Measurements from ENCODE around the gene DCLK1.

Gene DCLK1

GRCh38 chr13:35936246-35936978 lies 194.8 kb downstream of the DCLK1 start:
- DNase-seq (ENCODE audit: low spot score in 2 of 2) (no peak), ATAC-seq (replicated peaks; ENCODE audit: extremely low read depth, poor library complexity, severe bottlenecking) (no peak)
- Mint-ChIP-seq H3K36me3 (ENCODE audit: insufficient read depth) (no peaks in the 10 kb centered on the region), H3K27ac (ENCODE audit: low read depth) (no peak overlapping the region), H3K4me1 (no peaks in the 10 kb centered on the region), H3K27me3 (no peaks in the 10 kb centered on the region), H3K4me3 (no peak overlapping the region), H3K9me3 (peaks cover 13% of the 10 kb centered on the region)

GRCh38 chr13:35930665-35931631 lies 200.2 kb downstream of the DCLK1 start:
- Mint-ChIP-seq H3K9me3 (peaks cover 18% of the 10 kb centered on the region), H3K4me3 (no peak overlapping the region), H3K4me1 (no peaks in the 10 kb centered on the region), H3K27ac (ENCODE audit: low read depth) (no peak overlapping the region), H3K36me3 (ENCODE audit: insufficient read depth) (no peaks in the 10 kb centered on the region), H3K27me3 (no peaks in the 10 kb centered on the region)
- DNase-seq (ENCODE audit: low spot score in 2 of 2) (no peak), ATAC-seq (replicated peaks; ENCODE audit: extremely low read depth, poor library complexity, severe bottlenecking) (no peak)

- Mint-ChIP-seq H3K4me3 (no peak overlapping the region), H3K4me1 (no peaks in the 10 kb centered on the region), H3K27ac (ENCODE audit: low read depth) (no peak overlapping the region), H3K36me3 (ENCODE audit: insufficient read depth) (no peaks in the 10 kb centered on the region), H3K9me3 (peaks cover 6% of the 10 kb centered on the region), H3K27me3 (no peaks in the 10 kb centered on the region)
- ATAC-seq (replicated peaks; ENCODE audit: extremely low read depth, poor library complexity, severe bottlenecking) = no peak
- DNase-seq (ENCODE audit: low spot score in 2 of 2) = no peak
Measured at GRCh38 chr13:35927567-35928021, 203.6 kb downstream of the DCLK1 start.

- H3K9me3 Mint-ChIP-seq = peaks cover 10% of the 10 kb centered on the region
- no peaks in the 10 kb centered on the region for H3K36me3 Mint-ChIP-seq (ENCODE audit: insufficient read depth)
- H3K27me3 Mint-ChIP-seq = no peaks in the 10 kb centered on the region
- no peak overlapping the region for H3K27ac Mint-ChIP-seq (ENCODE audit: low read depth)
- ATAC-seq (replicated peaks; ENCODE audit: extremely low read depth, poor library complexity, severe bottlenecking) (no peak), DNase-seq (ENCODE audit: low spot score in 2 of 2) (no peak)
- no peak overlapping the region for H3K4me3 Mint-ChIP-seq
- H3K4me1 Mint-ChIP-seq = no peaks in the 10 kb centered on the region
Measured at GRCh38 chr13:35926859-35927530, 204.2 kb downstream of the DCLK1 start.

- ATAC-seq (replicated peaks; ENCODE audit: extremely low read depth, poor library complexity, severe bottlenecking) = no peak
- DNase-seq (ENCODE audit: low spot score in 2 of 2) = no peak
- Mint-ChIP-seq H3K36me3 (ENCODE audit: insufficient read depth) (no peaks in the 10 kb centered on the region), H3K9me3 (peaks cover 20% of the 10 kb centered on the region), H3K4me3 (no peak overlapping the region), H3K4me1 (no peaks in the 10 kb centered on the region), H3K27me3 (no peaks in the 10 kb centered on the region), H3K27ac (ENCODE audit: low read depth) (no peak overlapping the region)
Measured at GRCh38 chr13:35925669-35926068, 205.5 kb downstream of the DCLK1 start.

- Mint-ChIP-seq H3K27ac (ENCODE audit: low read depth) (no peak overlapping the region), H3K4me3 (no peak overlapping the region), H3K4me1 (no peaks in the 10 kb centered on the region), H3K36me3 (ENCODE audit: insufficient read depth) (no peaks in the 10 kb centered on the region), H3K27me3 (no peaks in the 10 kb centered on the region), H3K9me3 (peaks cover 23% of the 10 kb centered on the region)
- DNase-seq (ENCODE audit: low spot score in 2 of 2) (no peak), ATAC-seq (replicated peaks; ENCODE audit: extremely low read depth, poor library complexity, severe bottlenecking) (no peak)
Measured at GRCh38 chr13:35923347-35923746, 207.8 kb downstream of the DCLK1 start.

GRCh38 chr13:35920816-35921215 lies 210.4 kb downstream of the DCLK1 start:
- Mint-ChIP-seq H3K4me1 (no peaks in the 10 kb centered on the region), H3K27me3 (no peaks in the 10 kb centered on the region), H3K4me3 (no peak overlapping the region), H3K36me3 (ENCODE audit: insufficient read depth) (no peaks in the 10 kb centered on the region), H3K27ac (ENCODE audit: low read depth) (no peak overlapping the region), H3K9me3 (peaks cover 26% of the 10 kb centered on the region)
- no peak for DNase-seq (ENCODE audit: low spot score in 2 of 2)
- ATAC-seq (replicated peaks; ENCODE audit: extremely low read depth, poor library complexity, severe bottlenecking) = no peak

- H3K36me3 Mint-ChIP-seq (ENCODE audit: insufficient read depth) = no peaks in the 10 kb centered on the region
- no peaks in the 10 kb centered on the region for H3K27me3 Mint-ChIP-seq
- no peak for ATAC-seq (replicated peaks; ENCODE audit: extremely low read depth, poor library complexity, severe bottlenecking)
- no peak overlapping the region for H3K4me3 Mint-ChIP-seq
- H3K9me3 Mint-ChIP-seq = peaks cover 26% of the 10 kb centered on the region
- H3K27ac Mint-ChIP-seq (ENCODE audit: low read depth) = no peak overlapping the region
- H3K4me1 Mint-ChIP-seq = no peaks in the 10 kb centered on the region
- no peak for DNase-seq (ENCODE audit: low spot score in 2 of 2)
Measured at GRCh38 chr13:35917942-35918645, 213.1 kb downstream of the DCLK1 start.

GRCh38 chr13:35917252-35917941 lies 213.8 kb downstream of the DCLK1 start:
- Mint-ChIP-seq H3K9me3 (peaks cover 24% of the 10 kb centered on the region), H3K4me3 (no peak overlapping the region), H3K36me3 (ENCODE audit: insufficient read depth) (no peaks in the 10 kb centered on the region), H3K4me1 (no peaks in the 10 kb centered on the region), H3K27me3 (no peaks in the 10 kb centered on the region), H3K27ac (ENCODE audit: low read depth) (no peak overlapping the region)
- ATAC-seq (replicated peaks; ENCODE audit: extremely low read depth, poor library complexity, severe bottlenecking) (no peak), DNase-seq (ENCODE audit: low spot score in 2 of 2) (no peak)

GRCh38 chr13:35916146-35916545 lies 215.0 kb downstream of the DCLK1 start:
- ATAC-seq (replicated peaks; ENCODE audit: extremely low read depth, poor library complexity, severe bottlenecking) = no peak
- Mint-ChIP-seq H3K36me3 (ENCODE audit: insufficient read depth) (no peaks in the 10 kb centered on the region), H3K4me1 (no peaks in the 10 kb centered on the region), H3K27ac (ENCODE audit: low read depth) (no peak overlapping the region), H3K27me3 (no peaks in the 10 kb centered on the region), H3K9me3 (peaks cover 15% of the 10 kb centered on the region), H3K4me3 (no peak overlapping the region)
- no peak for DNase-seq (ENCODE audit: low spot score in 2 of 2)

GRCh38 chr13:35914662-35915061 lies 216.5 kb downstream of the DCLK1 start:
- Mint-ChIP-seq H3K9me3 (peaks cover 6% of the 10 kb centered on the region), H3K36me3 (ENCODE audit: insufficient read depth) (no peaks in the 10 kb centered on the region)

More at GRCh38 chr13:35914662-35915061, 216.5 kb downstream of the DCLK1 start:
- no peak for DNase-seq (ENCODE audit: low spot score in 2 of 2)
- Mint-ChIP-seq H3K27me3 (no peaks in the 10 kb centered on the region), H3K4me1 (no peaks in the 10 kb centered on the region), H3K27ac (ENCODE audit: low read depth) (no peak overlapping the region), H3K4me3 (no peak overlapping the region)
- no peak for ATAC-seq (replicated peaks; ENCODE audit: extremely low read depth, poor library complexity, severe bottlenecking)

Measured in central memory CD8-positive, alpha-beta T cell (primary cell).